ENCODE measurements around the gene THAP2. TPM values are rescaled to one million over a fixed set of nuclear protein-coding genes. Genes with fewer than 3 reads are reported as not detected.

The THAP2 gene
- total RNA-seq, 4 donors from 2014 or later, result 2.8 to 3.5 (median 3.3) TPM; not detected in 1

GRCh38 chr12:71655907-71656306 lies 8.2 kb upstream of the THAP2 start:
- in situ Hi-C loops (cut with MboI; ENCODE audit: low pct_ligation_motif_present in 1 of 4, low pct_unique_long_range_greater_than_20kb in 1 of 4, low sequenced_read_pairs in 3 of 4), result no loop called here
- peaks cover 0 to 7% of the 10 kb centered on the region in 2 donors for H3K9me3 ChIP-seq
- peaks cover 0 to 54% (median 26%) of the 10 kb centered on the region in 4 donors for H3K36me3 ChIP-seq
- no peak overlapping the region for H3K4me3 ChIP-seq
- no peak for TF ChIP-seq EP300 (IDR thresholded peaks at IDR 0.05; ENCODE audit: low read depth)
- TF ChIP-seq POLR2A (IDR thresholded peaks at IDR 0.05), result no peak
- TF ChIP-seq POLR2AphosphoS5 (IDR thresholded peaks at IDR 0.05), result no peak
- TF ChIP-seq, protein P1, sequence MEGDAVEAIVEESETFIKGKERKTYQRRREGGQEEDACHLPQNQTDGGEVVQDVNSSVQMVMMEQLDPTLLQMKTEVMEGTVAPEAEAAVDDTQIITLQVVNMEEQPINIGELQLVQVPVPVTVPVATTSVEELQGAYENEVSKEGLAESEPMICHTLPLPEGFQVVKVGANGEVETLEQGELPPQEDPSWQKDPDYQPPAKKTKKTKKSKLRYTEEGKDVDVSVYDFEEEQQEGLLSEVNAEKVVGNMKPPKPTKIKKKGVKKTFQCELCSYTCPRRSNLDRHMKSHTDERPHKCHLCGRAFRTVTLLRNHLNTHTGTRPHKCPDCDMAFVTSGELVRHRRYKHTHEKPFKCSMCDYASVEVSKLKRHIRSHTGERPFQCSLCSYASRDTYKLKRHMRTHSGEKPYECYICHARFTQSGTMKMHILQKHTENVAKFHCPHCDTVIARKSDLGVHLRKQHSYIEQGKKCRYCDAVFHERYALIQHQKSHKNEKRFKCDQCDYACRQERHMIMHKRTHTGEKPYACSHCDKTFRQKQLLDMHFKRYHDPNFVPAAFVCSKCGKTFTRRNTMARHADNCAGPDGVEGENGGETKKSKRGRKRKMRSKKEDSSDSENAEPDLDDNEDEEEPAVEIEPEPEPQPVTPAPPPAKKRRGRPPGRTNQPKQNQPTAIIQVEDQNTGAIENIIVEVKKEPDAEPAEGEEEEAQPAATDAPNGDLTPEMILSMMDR (IDR thresholded peaks at IDR 0.05), result no peak
- intact Hi-C loops (cut with DNase I; ENCODE audit: low total_unique reads), result no loop called here
- no peaks in the 10 kb centered on the region for H3K27me3 ChIP-seq
- 86 to 100% methylated on average over 1 of the region's 1 CpG for WGBS, 2 donors (ENCODE audit: low coverage in 1 of 2)
- no peak overlapping the region for H3K27ac ChIP-seq
- H3K4me1 ChIP-seq, result peaks cover 5 to 37% (median 19%) of the 10 kb centered on the region in 4 donors
- DNase-seq, result no peak

- Histone ChIP-seq H3K4me1 (peaks cover 11 to 43% (median 21%) of the 10 kb centered on the region in 4 donors), H3K27me3 (no peaks in the 10 kb centered on the region), H3K27ac (no peak overlapping the region), H3K36me3 (peaks cover 0 to 54% (median 26%) of the 10 kb centered on the region in 4 donors), H3K4me3 (no peak overlapping the region), H3K9me3 (peaks cover 0 to 7% of the 10 kb centered on the region in 2 donors)
- TF ChIP-seq POLR2AphosphoS5 (IDR thresholded peaks at IDR 0.05) (no peak), POLR2A (IDR thresholded peaks at IDR 0.05) (no peak), EP300 (IDR thresholded peaks at IDR 0.05; ENCODE audit: low read depth) (no peak)
- TF ChIP-seq, protein P1 (IDR thresholded peaks at IDR 0.05), result no peak
- WGBS, 2 donors (ENCODE audit: low coverage in 1 of 2), result 59 to 83% methylated on average over 3 of the region's 3 CpGs
- intact Hi-C loops (cut with DNase I; ENCODE audit: low total_unique reads) (no loop called here), in situ Hi-C loops (cut with MboI; ENCODE audit: low pct_ligation_motif_present in 1 of 4, low pct_unique_long_range_greater_than_20kb in 1 of 4, low sequenced_read_pairs in 3 of 4) (no loop called here)
- no peak for DNase-seq
These were observed 7.4 kb upstream of the THAP2 start for GRCh38 chr12:71656740-71657139.

DNA sequence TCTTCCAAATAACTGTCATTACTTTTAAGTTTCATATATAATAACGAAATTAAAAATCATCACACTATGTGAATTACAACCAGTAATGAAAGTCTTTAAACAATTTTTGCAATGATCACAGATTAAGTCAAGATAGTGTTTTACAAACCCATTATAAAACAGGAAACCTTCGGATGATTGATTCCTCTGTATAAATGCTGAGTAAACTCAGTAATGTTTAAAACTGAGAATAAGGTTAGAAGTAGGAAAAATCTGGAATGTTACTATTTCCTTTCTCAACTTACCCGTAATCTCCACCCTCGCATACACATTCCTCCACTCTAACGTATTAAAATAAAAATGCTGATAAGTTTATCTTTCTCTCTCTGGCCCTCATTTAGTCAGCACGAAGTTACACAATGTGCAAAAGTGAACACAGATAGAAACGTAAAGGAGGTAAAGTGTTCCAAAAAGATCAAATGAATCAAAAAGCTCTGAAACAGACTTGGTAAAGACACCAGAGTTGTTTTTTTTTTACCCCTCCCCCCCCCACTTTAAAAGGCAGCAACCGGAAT lies 2.0 kb upstream of the THAP2 start:
- Histone ChIP-seq H3K27ac (peak overlapping the region; percentile 97 to 99 (median 98)), H3K9me3 (no peaks in the 10 kb centered on the region), H3K36me3 (peaks cover 0 to 27% (median 15%) of the 10 kb centered on the region in 4 donors), H3K4me3 (peak overlapping the region; percentile 67 to 85 (median 76)), H3K4me1 (peaks cover 14 to 36% (median 23%) of the 10 kb centered on the region in 4 donors), H3K27me3 (no peaks in the 10 kb centered on the region)
- in situ Hi-C loops (cut with MboI; ENCODE audit: low pct_ligation_motif_present in 1 of 4, low pct_unique_long_range_greater_than_20kb in 1 of 4, low sequenced_read_pairs in 3 of 4), result no loop called here
- TF ChIP-seq EP300 (IDR thresholded peaks at IDR 0.05; ENCODE audit: low read depth), result no peak
- no peak for TF ChIP-seq POLR2A (IDR thresholded peaks at IDR 0.05)
- TF ChIP-seq, protein P1 (IDR thresholded peaks at IDR 0.05), result no peak
- TF ChIP-seq POLR2AphosphoS5 (IDR thresholded peaks at IDR 0.05), result no peak
- 0 to 2% methylated on average over 8 of the region's 8 CpGs for WGBS, 2 donors (ENCODE audit: low coverage in 1 of 2)
- intact Hi-C loops (cut with DNase I; ENCODE audit: low total_unique reads), result loop anchor here (10.0 kb wide), 1 partner anchor 83 kb away; no protein-coding TSS in a partner anchor
- DNase-seq, result no peak

- peak overlapping the region; percentile 67 to 85 (median 76) for H3K4me3 ChIP-seq
- DNase-seq, result peak; percentile 73
- H3K36me3 ChIP-seq, result peaks cover 0 to 23% (median 11%) of the 10 kb centered on the region in 4 donors
- in situ Hi-C loops (cut with MboI; ENCODE audit: low pct_ligation_motif_present in 1 of 4, low pct_unique_long_range_greater_than_20kb in 1 of 4, low sequenced_read_pairs in 3 of 4) (no loop called here), intact Hi-C loops (cut with DNase I; ENCODE audit: low total_unique reads) (loop anchor here (10.0 kb wide), 1 partner anchor 82 kb away; no protein-coding TSS in a partner anchor)
- H3K27me3 ChIP-seq, result no peaks in the 10 kb centered on the region
- TF ChIP-seq POLR2A (IDR thresholded peaks at IDR 0.05) (peak; percentile 27), EP300 (IDR thresholded peaks at IDR 0.05; ENCODE audit: low read depth) (no peak), POLR2AphosphoS5 (IDR thresholded peaks at IDR 0.05) (peak; percentile 46 to 70 (median 65))
- TF ChIP-seq, protein P1 (IDR thresholded peaks at IDR 0.05), result peak in 1 of 5 experiments; percentile 10
- no peaks in the 10 kb centered on the region for H3K9me3 ChIP-seq
- WGBS, 2 donors (ENCODE audit: low coverage in 1 of 2), result 0 to 1% methylated on average over 1 to 51 of the region's 53 CpGs
- peaks cover 14 to 36% (median 23%) of the 10 kb centered on the region in 4 donors for H3K4me1 ChIP-seq
- peak overlapping the region; percentile 97 to 99 (median 98) for H3K27ac ChIP-seq
These were observed 1.1 kb upstream of the THAP2 start for GRCh38 chr12:71662849-71663560.

Data from transverse colon (tissue), 4 donors.